Retinal pigment epithelial cell (primary cell): ENCODE results near the gene SHISA5.

ENCODE experiments used
- DNase-seq: peaks from one replicate; pipeline ENCODE4 v3.0.0-alpha.2; 2010; ENCODE audit warnings: low read depth
- H3K4me3 ChIP-seq: 2 replicates; pipeline ENCODE4 v1.5.1; 2011; ENCODE audit warnings: mild to moderate bottlenecking, low read length, control low read depth, moderate library complexity
- CTCF ChIP-seq: conservative IDR thresholded peaks from 2 replicates; pipeline ENCODE4 v1.5.1; 2011; ENCODE audit warnings: low read depth, low read length, control low read depth, inconsistent platforms

The SHISA5 gene

GRCh38 chr3:48425281-48425812, 78.6 kb downstream of the SHISA5 start:
- no peak for TF ChIP-seq CTCF
- peak overlapping the region; percentile 69 for H3K4me3 ChIP-seq
- peak; percentile 78 for DNase-seq

- no peak for DNase-seq
- TF ChIP-seq CTCF, result no peak
- H3K4me3 ChIP-seq, result no peak overlapping the region
Measured at GRCh38 chr3:48423883-48424695, 79.9 kb downstream of the SHISA5 start.

GRCh38 chr3:48423241-48423882, 80.6 kb downstream of the SHISA5 start:
- no peak for DNase-seq
- H3K4me3 ChIP-seq, result no peak overlapping the region

GRCh38 chr3:48422681-48423080, 81.3 kb downstream of the SHISA5 start:
- DNase-seq, result no peak
- no peak overlapping the region for H3K4me3 ChIP-seq
- no peak for TF ChIP-seq CTCF

More at GRCh38 chr3:48423241-48423882, 80.6 kb downstream of the SHISA5 start:
- TF ChIP-seq CTCF, result no peak

- H3K4me3 ChIP-seq, result no peak overlapping the region
- peak; percentile 24 for TF ChIP-seq CTCF
Measured at GRCh38 chr3:48422272-48422671, 81.7 kb downstream of the SHISA5 start.

GRCh38 chr3:48420561-48420960, 83.4 kb downstream of the SHISA5 start:
- H3K4me3 ChIP-seq, result no peak overlapping the region
- no peak for DNase-seq
- TF ChIP-seq CTCF, result no peak

More at GRCh38 chr3:48422272-48422671, 81.7 kb downstream of the SHISA5 start:
- no peak for DNase-seq
